B cell (primary cell): ENCODE results near the gene RIBC2. TPM values are rescaled to one million over a fixed set of nuclear protein-coding genes. Genes with fewer than 3 reads are reported as not detected.

Experiments used
- ATAC-seq: fragments of 200-7000 bp; cut with Tn5 transposase; one replicate; pipeline ENCODE4 v1.10.0; 2021; ENCODE audit warnings: low read depth, mild to moderate bottlenecking, moderate number of reproducible peaks, moderate library complexity
- CTCF ChIA-PET: fragments of 350-600 bp; sonication (Branson Sonifier 250); formaldehyde crosslinking; loops from one replicate; lab custom pipeline; 2021; ENCODE audit warnings: antibody characterized with exemption, inconsistent platforms; lab: Charles Lee
- POLR2A ChIA-PET: fragments of 350-600 bp; sonication (Branson Sonifier 250); formaldehyde crosslinking; loops from one replicate; lab custom pipeline; 2021; ENCODE audit warnings: antibody characterized with exemption; lab: Charles Lee
- DNase-seq: peaks from one replicate; pipeline ENCODE4 v3.0.0; 2013
- H2AFZ ChIP-seq: 2 replicates; pipeline ENCODE4 v1.6.1; 2012; ENCODE audit warnings: mild to moderate bottlenecking, low read depth, low read length; ENCODE audit not compliant: insufficient read depth, poor library complexity, severe bottlenecking
- H3K27ac ChIP-seq, 2 donors: 1 replicate in 1 of 2; 2 replicates in 1 of 2; pipeline ENCODE4 v1.5.1; 2012 to 2013; ENCODE audit warnings: low read length in 2 of 2, mild to moderate bottlenecking in 2 of 2, moderate library complexity in 1 of 2
- H3K27me3 ChIP-seq, 4 experiments: fragments of 200-600 bp in 1 of 4; sonication (generic) in 1 of 4; replicated peaks in 1 of 4; 1 replicate in 2 of 4; 2 replicates in 2 of 4; pipeline versions ENCODE4 v1.6.1 to v1.7.0; 2013 to 2016; ENCODE audit warnings: low read length in 3 of 4, mild to moderate bottlenecking in 2 of 4, mixed read lengths in 1 of 4, moderate library complexity in 1 of 4; ENCODE audit not compliant: insufficient read depth in 4 of 4, control insufficient read depth in 3 of 4; ENCODE audit errors: control extremely low read depth in 1 of 4
- H3K36me3 ChIP-seq, 2 experiments: replicated peaks in 1 of 2; 1 replicate in 1 of 2; 2 replicates in 1 of 2; pipeline versions ENCODE4 v1.6.1 to v1.7.1; 2013; ENCODE audit warnings: low read length in 1 of 2; ENCODE audit not compliant: insufficient read depth in 2 of 2, control insufficient read depth in 1 of 2; ENCODE audit errors: control extremely low read depth in 1 of 2, extremely low read depth in 1 of 2
- H3K4me1 ChIP-seq, 2 donors: fragments of 200-600 bp in 1 of 2; sonication (generic) in 1 of 2; 1 replicate in 1 of 2; 2 replicates in 1 of 2; pipeline versions ENCODE4 v1.5.1 to v1.6.1; 2013 to 2017; ENCODE audit warnings: low read length in 2 of 2; ENCODE audit not compliant: control insufficient read depth in 2 of 2, insufficient read depth in 2 of 2
- H3K4me2 ChIP-seq: replicated peaks from 2 replicates; pipeline ENCODE3; 2012; ENCODE audit warnings: mild to moderate bottlenecking, low read depth, low read length; ENCODE audit not compliant: poor library complexity, severe bottlenecking
- H3K4me3 ChIP-seq, 5 experiments: fragments of 200-600 bp in 1 of 5; sonication (generic) in 1 of 5; 1 replicate in 3 of 5; 2 replicates in 2 of 5; pipeline versions ENCODE4 v1.5.1 to v1.7.0; 2011 to 2016; ENCODE audit warnings: low read length in 4 of 5, mild to moderate bottlenecking in 4 of 5, low read depth in 2 of 5, control low read depth in 1 of 5, moderate library complexity in 1 of 5; ENCODE audit not compliant: insufficient read depth in 1 of 5; ENCODE audit errors: control extremely low read depth in 1 of 5, extremely low read depth in 1 of 5
- H3K79me2 ChIP-seq: fragments of 200-600 bp; sonication (generic); one replicate; pipeline ENCODE4 v1.6.0; 2016; ENCODE audit warnings: low read length; ENCODE audit not compliant: control insufficient read depth, insufficient read depth
- H3K9ac ChIP-seq: fragments of 200-600 bp; sonication (generic); 2 replicates; pipeline ENCODE4 v1.6.1; 2017; ENCODE audit warnings: mild to moderate bottlenecking, low read length, moderate library complexity
- H3K9me3 ChIP-seq, 3 donors: one replicate each; pipeline versions ENCODE4 v1.6.1 to v1.7.1; 2013; ENCODE audit warnings: low read length in 2 of 3; ENCODE audit not compliant: control insufficient read depth in 2 of 3, insufficient read depth in 1 of 3; ENCODE audit errors: control extremely low read depth in 1 of 3
- H4K20me1 ChIP-seq: 2 replicates; pipeline ENCODE4 v1.6.0; 2012; ENCODE audit warnings: mild to moderate bottlenecking, low read length; ENCODE audit not compliant: insufficient read depth, control insufficient read depth, poor library complexity, severe bottlenecking
- H3K27ac Mint-ChIP-seq: one replicate; pipeline ENCODE4 v1.8.0; 2021; ENCODE audit warnings: mixed read lengths
- H3K27me3 Mint-ChIP-seq: one replicate; pipeline ENCODE4 v1.8.0; 2021; ENCODE audit warnings: mixed read lengths
- H3K4me1 Mint-ChIP-seq: one replicate; pipeline ENCODE4 v1.8.0; 2021; ENCODE audit warnings: mixed read lengths
- H3K4me3 Mint-ChIP-seq: one replicate; pipeline ENCODE4 v1.8.0; 2021; ENCODE audit warnings: mixed read lengths
- H3K9me3 Mint-ChIP-seq: one replicate; pipeline ENCODE4 v1.8.0; 2022; ENCODE audit warnings: mixed read lengths; ENCODE audit not compliant: insufficient read depth
- CTCF ChIP-seq: fragments of 200-600 bp; IDR thresholded peaks from one replicate; pipeline ENCODE4 v1.8.0; 2022; ENCODE audit warnings: antibody characterized with exemption, mild to moderate bottlenecking
- EZH2 ChIP-seq: IDR thresholded peaks from 2 replicates; pipeline ENCODE4 v1.6.1; 2012; ENCODE audit warnings: borderline replicate concordance, low read depth, mild to moderate bottlenecking, moderate library complexity, low read length; ENCODE audit not compliant: insufficient read depth, poor library complexity, severe bottlenecking
- WGBS: methylation state at CpG from one replicate; pipeline ENCODE4 v1.1.5; 2013; ENCODE audit warnings: missing lambda C conversion rate; ENCODE audit not compliant: insufficient coverage; 5-methylcytosine and 5-hydroxymethylcytosine counted together
- intact Hi-C: fragments of 100-400 bp; cut with micrococcal nuclease; formaldehyde crosslinking; loops from one replicate; pipeline ENCODE4 v1.10.0; 2022
- polyA plus RNA-seq: library from polyadenylated mRNA; depleted of rRNA; stranded (reverse); fragments of >200 nt; gene quantifications from 2 replicates; pipeline ENCODE4 v1.2.3, GENCODE V29; 2012
- total RNA-seq, 2 donors: library from RNA; stranded (reverse); fragments of 120-200 nt in 1 of 2; gene quantifications; 1 replicate in 1 of 2; 2 replicates in 1 of 2; pipeline versions ENCODE4 v1.2.3 to v1.2.4, GENCODE V29; 2013 to 2022

Gene RIBC2
- total and polyA plus RNA-seq, 2 donors (not counting 1 experiment from before 2014, with no cell fraction given): not detected

- no peaks in the 10 kb centered on the region for H3K36me3 ChIP-seq
- H3K79me2 ChIP-seq: no peaks in the 10 kb centered on the region
- no peak overlapping the region for H2AFZ ChIP-seq
- Mint-ChIP-seq H3K9me3 (no peaks in the 10 kb centered on the region), H3K27ac (no peak overlapping the region), H3K4me3 (no peak overlapping the region), H3K27me3 (peaks cover 17% of the 10 kb centered on the region), H3K4me1 (no peaks in the 10 kb centered on the region)
- H3K27me3 ChIP-seq: peaks cover 0 to 5% (median 1%) of the 10 kb centered on the region in 4 experiments
- POLR2A ChIA-PET: no interaction called here
- ATAC-seq (no peak), DNase-seq (no peak)
- H3K27ac ChIP-seq: no peak overlapping the region
- WGBS: no CpG with 5 or more reads among the region's 6 CpGs
- TF ChIP-seq CTCF: no peak
- H4K20me1 ChIP-seq: no peaks in the 10 kb centered on the region
- intact Hi-C loops: no loop called here
- H3K9me3 ChIP-seq: no peaks in the 10 kb centered on the region
- H3K4me3 ChIP-seq: no peak overlapping the region
- no peak overlapping the region for H3K9ac ChIP-seq
- CTCF ChIA-PET: no interaction called here
- H3K4me1 ChIP-seq: no peaks in the 10 kb centered on the region
- no peak overlapping the region for H3K4me2 ChIP-seq
These were observed 40.3 kb downstream of the RIBC2 start for GRCh38 chr22:45453764-45454163.

GRCh38 chr22:45454275-45454674 lies 40.8 kb downstream of the RIBC2 start:
- Histone ChIP-seq H3K9me3 (no peaks in the 10 kb centered on the region), H4K20me1 (no peaks in the 10 kb centered on the region), H3K4me1 (no peaks in the 10 kb centered on the region), H3K4me2 (no peak overlapping the region), H3K4me3 (no peak overlapping the region), H3K27me3 (peaks cover 0 to 5% (median 1%) of the 10 kb centered on the region in 4 experiments), H3K36me3 (no peaks in the 10 kb centered on the region), H2AFZ (no peak overlapping the region), H3K27ac (no peak overlapping the region), H3K9ac (no peak overlapping the region), H3K79me2 (no peaks in the 10 kb centered on the region)
- ChIA-PET CTCF (no interaction called here), POLR2A (no interaction called here)
- Mint-ChIP-seq H3K9me3 (no peaks in the 10 kb centered on the region), H3K27me3 (peaks cover 17% of the 10 kb centered on the region), H3K4me1 (no peaks in the 10 kb centered on the region), H3K27ac (no peak overlapping the region), H3K4me3 (no peak overlapping the region)
- ATAC-seq: no peak
- intact Hi-C loops: no loop called here
- 71% methylated on average over 1 of the region's 4 CpGs for WGBS
- DNase-seq: no peak
- no peak for TF ChIP-seq EZH2
- no peak for TF ChIP-seq CTCF
